WI38 (cell line): ENCODE data around the gene DDX31.
"Not testable (repeated sequence)": the region's sequence is repeated elsewhere in the genome, so short reads cannot be mapped to it uniquely, and the experiment has no call there.

Source experiments
- H3K4me3 ChIP-seq: 2 replicates; pipeline ENCODE4 v1.5.1; 2011; ENCODE audit warnings: low read depth, mild to moderate bottlenecking, control low read depth, low read length
- TF ChIP-seq, protein P1 (sequence below): IDR thresholded peaks from 2 replicates; pipeline ENCODE4 v1.5.1; 2012; ENCODE audit warnings: low read depth, mild to moderate bottlenecking, control low read depth, low read length

Gene DDX31

GRCh38 chr9:132669698-132670456, at the start of gene DDX31:
TSS of gene DDX31 (minus strand) at chr9:132669983. CDS start at chr9:132669934, 49 bp downstream.
- TF ChIP-seq, protein P1, sequence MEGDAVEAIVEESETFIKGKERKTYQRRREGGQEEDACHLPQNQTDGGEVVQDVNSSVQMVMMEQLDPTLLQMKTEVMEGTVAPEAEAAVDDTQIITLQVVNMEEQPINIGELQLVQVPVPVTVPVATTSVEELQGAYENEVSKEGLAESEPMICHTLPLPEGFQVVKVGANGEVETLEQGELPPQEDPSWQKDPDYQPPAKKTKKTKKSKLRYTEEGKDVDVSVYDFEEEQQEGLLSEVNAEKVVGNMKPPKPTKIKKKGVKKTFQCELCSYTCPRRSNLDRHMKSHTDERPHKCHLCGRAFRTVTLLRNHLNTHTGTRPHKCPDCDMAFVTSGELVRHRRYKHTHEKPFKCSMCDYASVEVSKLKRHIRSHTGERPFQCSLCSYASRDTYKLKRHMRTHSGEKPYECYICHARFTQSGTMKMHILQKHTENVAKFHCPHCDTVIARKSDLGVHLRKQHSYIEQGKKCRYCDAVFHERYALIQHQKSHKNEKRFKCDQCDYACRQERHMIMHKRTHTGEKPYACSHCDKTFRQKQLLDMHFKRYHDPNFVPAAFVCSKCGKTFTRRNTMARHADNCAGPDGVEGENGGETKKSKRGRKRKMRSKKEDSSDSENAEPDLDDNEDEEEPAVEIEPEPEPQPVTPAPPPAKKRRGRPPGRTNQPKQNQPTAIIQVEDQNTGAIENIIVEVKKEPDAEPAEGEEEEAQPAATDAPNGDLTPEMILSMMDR, result no peak
- peak within 1 kb of the TSS; percentile 90 for H3K4me3 ChIP-seq

- H3K4me3 ChIP-seq, result not testable (repeated sequence)
These were observed 48.7 kb upstream of the DDX31 start for GRCh38 chr9:132718381-132718928.

DNA sequence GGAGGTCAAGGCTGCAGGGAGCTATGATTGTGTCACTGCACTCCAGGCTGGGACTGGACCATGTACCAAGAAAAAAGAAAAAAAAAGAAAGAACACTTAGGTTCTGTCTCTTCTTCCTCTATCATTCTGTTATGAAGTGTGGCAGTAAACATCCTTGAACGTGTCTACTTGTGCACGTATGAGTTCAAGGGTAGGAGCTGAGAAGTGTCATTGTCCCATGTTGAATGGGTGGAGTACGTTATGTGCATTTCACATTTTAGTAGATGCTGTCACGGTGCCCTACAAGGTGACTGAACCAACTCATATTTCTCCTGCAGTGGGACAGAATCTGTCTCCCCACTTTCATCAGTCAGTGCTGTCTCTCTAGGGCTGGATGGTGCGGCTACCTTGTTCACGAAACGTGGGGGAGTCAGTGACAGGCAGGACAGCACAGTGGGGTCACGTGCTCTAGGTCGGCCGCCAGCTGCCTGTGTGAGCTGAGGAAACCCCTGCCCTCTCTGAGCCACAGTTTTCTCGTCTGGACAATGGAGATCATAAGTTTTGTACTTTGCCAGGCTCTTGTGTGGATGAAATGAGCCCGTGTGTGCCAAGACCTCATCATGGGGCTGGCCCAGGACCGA, 47.7 kb upstream of the DDX31 start:
- TF ChIP-seq, protein P1, result no peak
- H3K4me3 ChIP-seq, result no peak overlapping the region

- no peak overlapping the region for H3K4me3 ChIP-seq
- TF ChIP-seq, protein P1, result no peak
These were observed 46.2 kb upstream of the DDX31 start for GRCh38 chr9:132716007-132716406.

DNA sequence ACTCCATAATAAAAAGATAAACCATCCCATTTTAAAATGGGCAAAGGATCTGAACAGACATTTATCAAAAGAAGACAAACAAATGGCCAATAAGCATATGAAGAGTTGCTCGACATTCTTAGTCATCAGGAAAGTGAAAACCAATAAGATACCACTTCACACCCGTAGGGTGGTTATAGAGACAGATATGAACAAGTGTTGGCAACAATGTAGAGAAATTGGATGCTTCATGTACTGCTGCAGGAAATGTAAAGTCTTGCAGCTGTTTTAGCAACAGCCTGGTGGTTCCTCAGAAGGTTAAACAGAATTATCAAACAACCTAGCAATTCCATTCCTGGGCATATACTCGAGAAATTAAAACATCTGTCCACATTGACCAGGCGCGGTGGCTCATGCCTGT, 43.0 kb upstream of the DDX31 start:
- TF ChIP-seq, protein P1, result no peak
- H3K4me3 ChIP-seq, result no peak overlapping the region

GRCh38 chr9:132711846-132712245, 42.1 kb upstream of the DDX31 start:
- H3K4me3 ChIP-seq, result no peak overlapping the region
- TF ChIP-seq, protein P1, result no peak

DNA sequence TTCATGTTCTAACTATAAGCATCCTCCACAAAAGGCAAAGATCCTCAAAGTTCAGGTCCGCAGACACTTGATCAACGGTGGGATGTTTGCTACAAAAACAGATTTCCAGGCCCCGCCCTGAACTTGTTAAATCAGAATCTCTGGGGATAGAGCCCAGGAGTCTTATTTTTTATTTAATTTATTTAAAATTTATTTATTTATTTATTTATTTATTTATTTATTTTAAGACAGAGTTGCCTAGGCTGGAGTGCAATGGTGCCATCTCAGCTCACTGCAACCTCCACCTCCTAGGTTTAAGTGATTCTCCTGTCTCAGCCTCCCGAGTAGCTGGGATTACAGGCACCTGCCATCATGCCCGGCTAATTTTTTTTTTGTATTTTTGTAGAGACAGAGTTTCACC, 41.4 kb upstream of the DDX31 start:
- not testable (repeated sequence) for H3K4me3 ChIP-seq

- TF ChIP-seq, protein P1, result no peak
These were observed 40.5 kb upstream of the DDX31 start for GRCh38 chr9:132710333-132710732.

More at GRCh38 chr9:132710333-132710732, 40.5 kb upstream of the DDX31 start:
- no peak overlapping the region for H3K4me3 ChIP-seq
